IMR-90 (cell line): ENCODE data around the gene EPS8. TPM values are rescaled to one million over a fixed set of nuclear protein-coding genes. Genes with fewer than 3 reads are reported as not detected.

Source experiments
- ATAC-seq: fragments of 200-7000 bp; cut with Tn5 transposase; 2 replicates; pipeline ENCODE4 v1.9.1; 2020; ENCODE audit warnings: low read depth, mild to moderate bottlenecking, moderate library complexity
- BruUV-seq: library from RNA; stranded (reverse); fragments of 400-500 nt; replicated peaks from 2 replicates; lab custom pipeline; 2021; lab: Mats Ljungman, UMichigan
- CTCF ChIA-PET: fragments of 300-600 bp; formaldehyde crosslinking; extraction: SDS; loops from one replicate; lab custom pipeline; 2021; ENCODE audit warnings: antibody characterized with exemption; lab: Yijun Ruan, JAX
- POLR2A ChIA-PET: fragments of 300-600 bp; sonication (Branson Sonifier 250); formaldehyde crosslinking; loops from one replicate; lab custom pipeline; 2022; ENCODE audit warnings: antibody characterized with exemption; ENCODE audit not compliant: unreplicated experiment; lab: Charles Lee
- DNase-seq: peaks from one replicate; pipeline ENCODE4 v3.0.0; 2013
- H2AFZ ChIP-seq: replicated peaks from 2 replicates; pipeline ENCODE3; 2013; ENCODE audit warnings: low read length, mild to moderate bottlenecking; ENCODE audit not compliant: poor library complexity
- H2AK5ac ChIP-seq: 2 replicates; pipeline ENCODE4 v1.6.1; 2013; ENCODE audit warnings: low read depth, low read length, inconsistent platforms
- H2AK9ac ChIP-seq: replicated peaks from 2 replicates; pipeline ENCODE3; 2013; ENCODE audit warnings: mild to moderate bottlenecking, low read depth, low read length, moderate library complexity; ENCODE audit not compliant: poor library complexity
- H2BK120ac ChIP-seq: 2 replicates; pipeline ENCODE4 v1.6.1; 2013; ENCODE audit warnings: low read depth, low read length, inconsistent platforms
- H2BK15ac ChIP-seq: 3 replicates; pipeline ENCODE4 v1.6.1; 2013; ENCODE audit warnings: low read depth, low read length, inconsistent platforms
- H2BK20ac ChIP-seq: 2 replicates; pipeline ENCODE4 v1.6.1; 2013; ENCODE audit warnings: low read depth, mild to moderate bottlenecking, inconsistent platforms, low read length, moderate library complexity
- H2BK5ac ChIP-seq: 2 replicates; pipeline ENCODE4 v1.6.1; 2013; ENCODE audit warnings: mild to moderate bottlenecking, low read depth, low read length, inconsistent platforms; ENCODE audit not compliant: poor library complexity, severe bottlenecking
- H3K14ac ChIP-seq: replicated peaks from 2 replicates; pipeline ENCODE4 v1.6.1; 2013; ENCODE audit warnings: low read depth, low read length, inconsistent platforms
- H3K18ac ChIP-seq: 2 replicates; pipeline ENCODE4 v1.6.1; 2013; ENCODE audit warnings: low read depth, low read length, control low read depth
- H3K23ac ChIP-seq: 2 replicates; pipeline ENCODE4 v1.6.1; 2013; ENCODE audit warnings: low read depth, low read length, inconsistent platforms
- H3K27ac ChIP-seq: 2 replicates; pipeline ENCODE4 v1.5.1; 2013; ENCODE audit warnings: mild to moderate bottlenecking, control low read depth, low read length; ENCODE audit not compliant: insufficient read depth
- H3K27me3 ChIP-seq: 2 replicates; pipeline ENCODE4 v1.6.1; 2013; ENCODE audit warnings: low read length; ENCODE audit not compliant: control insufficient read depth, insufficient read depth
- H3K36me3 ChIP-seq: 2 replicates; pipeline ENCODE4 v1.6.1; 2013; ENCODE audit warnings: low read length, mixed read lengths; ENCODE audit not compliant: control insufficient read depth, insufficient read depth
- H3K4ac ChIP-seq: 2 replicates; pipeline ENCODE4 v1.6.1; 2013; ENCODE audit warnings: low read depth, low read length, inconsistent platforms
- H3K4me1 ChIP-seq: 2 replicates; pipeline ENCODE4 v1.6.1; 2013; ENCODE audit warnings: low read length, mixed read lengths; ENCODE audit not compliant: control insufficient read depth, insufficient read depth
- H3K4me2 ChIP-seq: 2 replicates; pipeline ENCODE4 v1.6.1; 2013; ENCODE audit warnings: low read depth, mild to moderate bottlenecking, control low read depth, low read length, moderate library complexity
- H3K4me3 ChIP-seq: 2 replicates; pipeline ENCODE4 v1.5.1; 2013; ENCODE audit warnings: low read depth, mild to moderate bottlenecking, control low read depth, low read length, moderate library complexity; ENCODE audit not compliant: insufficient read depth
- H3K56ac ChIP-seq: 2 replicates; pipeline ENCODE4 v1.6.1; 2013; ENCODE audit warnings: low read length, inconsistent platforms; ENCODE audit not compliant: insufficient read depth; ENCODE audit errors: extremely low read depth
- H3K79me1 ChIP-seq, 2 experiments: 2 replicates each; pipeline ENCODE4 v1.6.1; 2013; ENCODE audit warnings: low read length in 2 of 2, inconsistent platforms in 1 of 2, low read depth in 1 of 2
- H3K9ac ChIP-seq: 2 replicates; pipeline ENCODE4 v1.6.1; 2013; ENCODE audit warnings: low read depth, low read length, control low read depth
- H3K9me1 ChIP-seq: 2 replicates; pipeline ENCODE4 v1.6.1; 2013; ENCODE audit warnings: low read length, inconsistent platforms; ENCODE audit not compliant: insufficient read depth
- H3K9me3 ChIP-seq: 2 replicates; pipeline ENCODE4 v1.6.1; 2013; ENCODE audit warnings: low read length; ENCODE audit not compliant: control insufficient read depth, insufficient read depth
- H4K20me1 ChIP-seq: 2 replicates; pipeline ENCODE4 v1.6.1; 2013; ENCODE audit warnings: low read length, inconsistent platforms; ENCODE audit not compliant: insufficient read depth
- H4K5ac ChIP-seq: 2 replicates; pipeline ENCODE4 v1.6.1; 2013; ENCODE audit warnings: mild to moderate bottlenecking, low read depth, low read length, control low read depth
- H4K8ac ChIP-seq, 2 experiments: 2 replicates each; pipeline ENCODE4 v1.6.1; 2013; ENCODE audit warnings: low read depth in 2 of 2, low read length in 2 of 2, control low read depth in 1 of 2, inconsistent platforms in 1 of 2
- H4K91ac ChIP-seq: 2 replicates; pipeline ENCODE4 v1.6.1; 2013; ENCODE audit warnings: low read depth, low read length, inconsistent platforms; ENCODE audit not compliant: insufficient read depth
- BHLHE40 ChIP-seq: fragments of 150-350 bp; IDR thresholded peaks from 2 replicates; pipeline ENCODE4 v1.6.1; 2016; ENCODE audit warnings: mild to moderate bottlenecking, low read depth, low read length
- CEBPB ChIP-seq: IDR thresholded peaks from 2 replicates; pipeline ENCODE4 v1.6.1; 2012; ENCODE audit warnings: low read depth, low read length, improper control_type of control experiment
- MAZ ChIP-seq: IDR thresholded peaks from 2 replicates; pipeline ENCODE4 v1.6.1; 2012; ENCODE audit warnings: low read depth, mild to moderate bottlenecking, low read length, improper control_type of control experiment, moderate library complexity, borderline replicate concordance
- POLR2A ChIP-seq: IDR thresholded peaks from 2 replicates; pipeline ENCODE4 v1.6.1; 2012; ENCODE audit warnings: mild to moderate bottlenecking, low read depth, low read length
- RFX5 ChIP-seq: IDR thresholded peaks from 2 replicates; pipeline ENCODE4 v1.8.0; 2012; ENCODE audit warnings: low read depth, mild to moderate bottlenecking, low read length, moderate library complexity
- WGBS, 2 experiments: methylation state at CpG; one replicate each; pipeline versions ENCODE4 v1.1.5 to v1.1.7; 2013; ENCODE audit warnings: missing lambda C conversion rate in 2 of 2; ENCODE audit not compliant: insufficient read length in 1 of 2; ENCODE audit errors: extremely low coverage in 2 of 2; 5-methylcytosine and 5-hydroxymethylcytosine counted together
- dilution Hi-C: fragments of 300-500 bp; cut with HindIII; formaldehyde crosslinking; loops from one replicate; pipeline ENCODE4 v1.14.3; 2018; ENCODE audit warnings: low sequenced_read_pairs; ENCODE audit not compliant: unreplicated experiment
- in situ Hi-C: fragments of 300-500 bp; cut with MboI; formaldehyde crosslinking; loops from 3 replicates; pipeline ENCODE4 v1.14.3; 2019; ENCODE audit warnings: low sequenced_read_pairs, inconsistent platforms, mixed read lengths
- intact Hi-C: fragments of 100-400 bp; cut with micrococcal nuclease; formaldehyde crosslinking; loops from 2 replicates; pipeline ENCODE4 v1.10.0; 2022
- polyA plus RNA-seq, 3 experiments: library from polyadenylated mRNA; depleted of rRNA; stranded (reverse); fragments of >200 nt; gene quantifications; 2 replicates each; pipeline ENCODE4 v1.2.3, GENCODE V29; 2012; ENCODE audit warnings: low replicate concordance in 1 of 3
- total RNA-seq: library from RNA; depleted of rRNA; stranded (reverse); fragments of >200 nt; gene quantifications from 2 replicates; pipeline ENCODE4 v1.2.3, GENCODE V29; 2012
- TF ChIP-seq, protein P1 (sequence below): fragments of 150-350 bp; IDR thresholded peaks from 2 replicates; pipeline ENCODE4 v1.6.1; 2017; ENCODE audit warnings: mild to moderate bottlenecking, antibody characterized with exemption, low read length, low read depth
- TF ChIP-seq, protein P2 (sequence below): fragments of 150-350 bp; IDR thresholded peaks from 2 replicates; pipeline ENCODE4 v1.6.1; 2016; ENCODE audit warnings: low read depth, mild to moderate bottlenecking, low read length, moderate library complexity, borderline replicate concordance
- TF ChIP-seq, protein P3 (sequence below): conservative IDR thresholded peaks from 2 replicates; pipeline ENCODE4 v1.5.1; 2012; ENCODE audit warnings: mild to moderate bottlenecking, low read depth, low read length, improper control_type of control experiment

The EPS8 gene
- total and polyA plus RNA-seq, 2 of the 4 experiments (the other 2 are of a cell fraction): 45.1 to 104 TPM

DNA sequence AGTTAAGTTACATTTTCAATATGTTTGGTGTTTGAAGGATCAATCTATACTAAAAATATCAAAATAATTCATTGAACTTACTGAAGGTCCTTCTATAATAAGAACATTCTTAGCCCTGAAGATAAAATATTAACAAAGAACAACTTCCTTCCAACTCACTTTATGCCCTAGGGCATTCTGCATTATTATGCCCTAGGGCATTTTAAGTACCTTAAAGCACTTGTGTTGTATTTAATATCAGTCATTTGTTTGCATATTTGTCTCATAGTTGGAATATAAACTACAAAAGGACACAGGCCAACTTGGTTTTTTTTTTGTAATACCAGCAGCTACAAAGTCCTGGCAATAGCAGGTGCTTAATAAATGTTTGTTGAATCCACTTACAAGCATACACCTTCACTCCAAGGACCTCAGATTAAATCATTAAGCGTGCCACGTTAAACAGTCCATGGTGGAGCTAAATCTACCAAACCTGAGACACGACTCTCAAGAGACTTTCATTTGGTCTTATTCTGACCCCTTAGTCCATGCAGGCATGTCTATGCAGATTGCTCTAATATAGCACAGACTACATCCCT, 50.7 kb downstream of the EPS8 start:
- Histone ChIP-seq H3K14ac (no peak overlapping the region), H4K5ac (no peak overlapping the region), H3K9me1 (no peaks in the 10 kb centered on the region), H2BK20ac (no peak overlapping the region), H3K9me3 (no peaks in the 10 kb centered on the region), H3K4me3 (no peak overlapping the region), H3K23ac (no peak overlapping the region), H2BK5ac (no peak overlapping the region), H4K91ac (no peak overlapping the region), H3K4me2 (no peak overlapping the region), H2AK5ac (no peak overlapping the region), H3K9ac (no peak overlapping the region), H3K27me3 (no peaks in the 10 kb centered on the region), H3K36me3 (no peaks in the 10 kb centered on the region), H4K20me1 (peaks cover 5% of the 10 kb centered on the region; the same call in 1 of the 2 replicates), H3K79me1 (peaks cover 26 to 43% of the 10 kb centered on the region in 2 experiments), H3K4ac (no peak overlapping the region), H4K8ac (no peak overlapping the region), H3K27ac (no peak overlapping the region), H3K56ac (no peak overlapping the region), H2AK9ac (no peak overlapping the region), H2BK15ac (no peak overlapping the region), H2AFZ (no peak overlapping the region), H2BK120ac (no peak overlapping the region), H3K18ac (no peak overlapping the region), H3K4me1 (peaks cover 4% of the 10 kb centered on the region; the same call in 1 of the 2 replicates)
- CTCF ChIA-PET: no interaction called here
- in situ Hi-C loops (no loop called here), intact Hi-C loops (no loop called here), dilution Hi-C loops (no loop called here)
- TF ChIP-seq, protein P1, sequence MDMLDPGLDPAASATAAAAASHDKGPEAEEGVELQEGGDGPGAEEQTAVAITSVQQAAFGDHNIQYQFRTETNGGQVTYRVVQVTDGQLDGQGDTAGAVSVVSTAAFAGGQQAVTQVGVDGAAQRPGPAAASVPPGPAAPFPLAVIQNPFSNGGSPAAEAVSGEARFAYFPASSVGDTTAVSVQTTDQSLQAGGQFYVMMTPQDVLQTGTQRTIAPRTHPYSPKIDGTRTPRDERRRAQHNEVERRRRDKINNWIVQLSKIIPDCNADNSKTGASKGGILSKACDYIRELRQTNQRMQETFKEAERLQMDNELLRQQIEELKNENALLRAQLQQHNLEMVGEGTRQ: no peak
- no peak for TF ChIP-seq RFX5
- TF ChIP-seq MAZ: no peak
- TF ChIP-seq, protein P2, sequence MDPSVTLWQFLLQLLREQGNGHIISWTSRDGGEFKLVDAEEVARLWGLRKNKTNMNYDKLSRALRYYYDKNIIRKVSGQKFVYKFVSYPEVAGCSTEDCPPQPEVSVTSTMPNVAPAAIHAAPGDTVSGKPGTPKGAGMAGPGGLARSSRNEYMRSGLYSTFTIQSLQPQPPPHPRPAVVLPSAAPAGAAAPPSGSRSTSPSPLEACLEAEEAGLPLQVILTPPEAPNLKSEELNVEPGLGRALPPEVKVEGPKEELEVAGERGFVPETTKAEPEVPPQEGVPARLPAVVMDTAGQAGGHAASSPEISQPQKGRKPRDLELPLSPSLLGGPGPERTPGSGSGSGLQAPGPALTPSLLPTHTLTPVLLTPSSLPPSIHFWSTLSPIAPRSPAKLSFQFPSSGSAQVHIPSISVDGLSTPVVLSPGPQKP: no peak
- TF ChIP-seq, protein P3, sequence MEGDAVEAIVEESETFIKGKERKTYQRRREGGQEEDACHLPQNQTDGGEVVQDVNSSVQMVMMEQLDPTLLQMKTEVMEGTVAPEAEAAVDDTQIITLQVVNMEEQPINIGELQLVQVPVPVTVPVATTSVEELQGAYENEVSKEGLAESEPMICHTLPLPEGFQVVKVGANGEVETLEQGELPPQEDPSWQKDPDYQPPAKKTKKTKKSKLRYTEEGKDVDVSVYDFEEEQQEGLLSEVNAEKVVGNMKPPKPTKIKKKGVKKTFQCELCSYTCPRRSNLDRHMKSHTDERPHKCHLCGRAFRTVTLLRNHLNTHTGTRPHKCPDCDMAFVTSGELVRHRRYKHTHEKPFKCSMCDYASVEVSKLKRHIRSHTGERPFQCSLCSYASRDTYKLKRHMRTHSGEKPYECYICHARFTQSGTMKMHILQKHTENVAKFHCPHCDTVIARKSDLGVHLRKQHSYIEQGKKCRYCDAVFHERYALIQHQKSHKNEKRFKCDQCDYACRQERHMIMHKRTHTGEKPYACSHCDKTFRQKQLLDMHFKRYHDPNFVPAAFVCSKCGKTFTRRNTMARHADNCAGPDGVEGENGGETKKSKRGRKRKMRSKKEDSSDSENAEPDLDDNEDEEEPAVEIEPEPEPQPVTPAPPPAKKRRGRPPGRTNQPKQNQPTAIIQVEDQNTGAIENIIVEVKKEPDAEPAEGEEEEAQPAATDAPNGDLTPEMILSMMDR: no peak
- no peak for TF ChIP-seq CEBPB
- TF ChIP-seq BHLHE40: no peak
- TF ChIP-seq POLR2A: no peak
- POLR2A ChIA-PET: no interaction called here
- ATAC-seq (no peak), DNase-seq (no peak)
- no TSS peak for BruUV-seq
- WGBS, 2 experiments: 94% methylated on average over 2 of the region's 3 CpGs; no CpG with 5 or more reads in 1 of the 2 experiments
